ENCODE measurements around the gene BCL2L13. TPM values are rescaled to one million over a fixed set of nuclear protein-coding genes. Genes with fewer than 3 reads are reported as not detected.
"Not testable (repeated sequence)": the region's sequence is repeated elsewhere in the genome, so short reads cannot be mapped to it uniquely, and the experiment has no call there.

Gene BCL2L13
- total RNA-seq, 4 donors from 2014 or later, result 35.2 to 50.1 (median 38.3) TPM

DNA sequence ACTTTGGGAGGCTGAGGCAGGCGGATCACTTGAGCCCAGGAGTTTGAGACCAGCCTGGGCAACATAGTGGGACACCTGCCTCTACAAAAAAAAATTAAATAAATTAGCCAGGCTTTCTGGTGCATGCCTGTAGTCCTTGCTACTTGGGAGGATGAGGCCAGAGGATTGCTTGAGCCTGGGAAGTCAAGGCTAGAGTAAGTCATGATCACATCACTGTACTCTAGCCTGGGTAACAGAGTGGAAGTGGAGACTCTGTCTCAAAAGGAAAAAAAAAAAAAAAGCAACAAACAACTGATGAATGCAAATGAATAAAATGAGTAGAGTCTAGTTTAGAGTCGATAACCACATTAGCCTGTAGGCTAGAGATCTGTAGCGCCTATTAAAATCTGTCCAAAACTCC is 3.9 kb upstream of the BCL2L13 start:
- H3K36me3 ChIP-seq, result no peaks in the 10 kb centered on the region
- DNase-seq, result no peak
- no peak overlapping the region for H3K4me3 ChIP-seq
- no peaks in the 10 kb centered on the region for H3K9me3 ChIP-seq
- no peak for TF ChIP-seq POLR2A (IDR thresholded peaks at IDR 0.05)
- TF ChIP-seq, protein P1, sequence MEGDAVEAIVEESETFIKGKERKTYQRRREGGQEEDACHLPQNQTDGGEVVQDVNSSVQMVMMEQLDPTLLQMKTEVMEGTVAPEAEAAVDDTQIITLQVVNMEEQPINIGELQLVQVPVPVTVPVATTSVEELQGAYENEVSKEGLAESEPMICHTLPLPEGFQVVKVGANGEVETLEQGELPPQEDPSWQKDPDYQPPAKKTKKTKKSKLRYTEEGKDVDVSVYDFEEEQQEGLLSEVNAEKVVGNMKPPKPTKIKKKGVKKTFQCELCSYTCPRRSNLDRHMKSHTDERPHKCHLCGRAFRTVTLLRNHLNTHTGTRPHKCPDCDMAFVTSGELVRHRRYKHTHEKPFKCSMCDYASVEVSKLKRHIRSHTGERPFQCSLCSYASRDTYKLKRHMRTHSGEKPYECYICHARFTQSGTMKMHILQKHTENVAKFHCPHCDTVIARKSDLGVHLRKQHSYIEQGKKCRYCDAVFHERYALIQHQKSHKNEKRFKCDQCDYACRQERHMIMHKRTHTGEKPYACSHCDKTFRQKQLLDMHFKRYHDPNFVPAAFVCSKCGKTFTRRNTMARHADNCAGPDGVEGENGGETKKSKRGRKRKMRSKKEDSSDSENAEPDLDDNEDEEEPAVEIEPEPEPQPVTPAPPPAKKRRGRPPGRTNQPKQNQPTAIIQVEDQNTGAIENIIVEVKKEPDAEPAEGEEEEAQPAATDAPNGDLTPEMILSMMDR (IDR thresholded peaks at IDR 0.05), result no peak
- H3K27ac ChIP-seq, result no peak overlapping the region
- peaks cover 0 to 7% (median 1%) of the 10 kb centered on the region in 4 donors for H3K4me1 ChIP-seq
- no peaks in the 10 kb centered on the region for H3K27me3 ChIP-seq

DNA sequence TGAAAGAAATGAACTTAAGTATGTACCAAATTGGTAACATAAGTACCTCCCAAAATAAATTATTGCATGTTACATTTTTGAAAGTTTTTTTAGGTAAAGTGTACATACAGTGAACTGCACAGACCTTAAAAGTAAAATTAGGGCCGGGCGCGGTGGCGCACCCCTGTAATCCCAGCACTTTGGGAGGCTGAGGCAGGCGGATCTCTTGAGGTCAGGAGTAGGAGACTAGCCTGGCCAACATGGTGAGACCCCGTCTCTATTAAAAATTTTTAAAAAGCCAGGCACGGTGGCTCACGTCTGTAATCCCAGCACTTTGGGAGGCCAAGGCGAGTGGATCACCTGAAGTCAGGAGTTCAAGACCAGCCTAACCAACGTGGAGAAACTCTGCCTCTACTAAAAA is 1.7 kb upstream of the BCL2L13 start:
- not testable (repeated sequence) for H3K4me3 ChIP-seq, H3K27ac ChIP-seq, DNase-seq, H3K27me3 ChIP-seq, H3K36me3 ChIP-seq, H3K9me3 ChIP-seq
- peaks cover 0 to 16% (median 4%) of the 10 kb centered on the region in 4 donors for H3K4me1 ChIP-seq

DNA sequence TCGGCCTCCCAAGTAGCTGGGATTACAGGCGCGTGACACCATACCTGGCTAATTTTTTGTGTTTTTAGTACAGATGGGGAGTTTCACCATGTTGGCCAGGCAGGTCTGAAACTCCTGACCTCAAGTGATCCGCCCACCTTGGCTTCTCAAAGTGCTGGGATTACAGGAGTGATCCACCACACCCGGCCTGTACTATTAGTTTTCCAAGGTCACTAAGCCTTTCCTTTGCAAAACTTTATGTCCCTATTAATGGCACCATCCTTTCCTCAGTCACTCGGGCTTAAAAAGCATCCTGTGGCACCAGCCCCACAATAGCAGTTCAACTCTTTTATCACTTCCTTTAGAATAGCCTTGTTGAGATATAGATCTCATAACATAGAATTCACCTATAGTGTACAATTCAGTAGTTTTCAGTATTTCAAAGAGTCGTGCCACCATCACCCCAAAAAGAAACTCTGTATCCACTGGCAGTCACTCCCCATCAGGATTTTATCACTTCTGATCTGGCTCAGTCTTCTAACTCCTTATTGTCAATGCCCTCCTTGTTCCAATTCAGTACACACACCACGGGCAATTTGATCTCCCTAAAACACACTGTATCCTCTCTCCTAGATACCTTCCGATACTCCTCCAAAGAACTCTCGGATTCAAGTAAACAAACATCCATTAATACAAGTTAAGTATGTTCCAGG is 921 bp upstream of the BCL2L13 start:
- Histone ChIP-seq H3K4me3 (peak overlapping the region; percentile 61 to 96 (median 72)), H3K36me3 (no peaks in the 10 kb centered on the region), H3K27ac (peak overlapping the region; percentile 95 to 100 (median 96)), H3K4me1 (peaks cover 0 to 16% (median 4%) of the 10 kb centered on the region in 4 donors), H3K9me3 (no peaks in the 10 kb centered on the region), H3K27me3 (no peaks in the 10 kb centered on the region)
- DNase-seq, result no peak
- TF ChIP-seq, protein P1 (IDR thresholded peaks at IDR 0.05), result no peak
- TF ChIP-seq POLR2A (IDR thresholded peaks at IDR 0.05), result no peak

DNA sequence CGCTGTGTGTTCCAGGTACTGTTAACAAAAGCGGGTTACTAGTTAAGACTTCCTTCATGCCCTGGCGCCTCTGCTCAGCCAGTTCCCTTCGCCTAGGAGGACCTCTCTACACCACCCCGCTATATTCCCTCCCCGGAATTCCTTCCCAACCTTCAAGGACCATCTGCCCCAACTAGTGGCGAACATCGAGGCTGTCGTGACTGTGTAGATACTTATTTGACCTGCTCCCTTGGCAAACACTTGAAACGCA is 450 bp upstream of the BCL2L13 start:
- Histone ChIP-seq H3K27ac (peak overlapping the region; percentile 95 to 100 (median 96)), H3K9me3 (no peaks in the 10 kb centered on the region), H3K4me1 (peaks cover 0 to 16% (median 4%) of the 10 kb centered on the region in 4 donors), H3K4me3 (peak overlapping the region; percentile 61 to 96 (median 72)), H3K36me3 (no peaks in the 10 kb centered on the region), H3K27me3 (no peaks in the 10 kb centered on the region)
- TF ChIP-seq POLR2A (IDR thresholded peaks at IDR 0.05), result no peak
- TF ChIP-seq, protein P1 (IDR thresholded peaks at IDR 0.05), result peak in 1 of 6 experiments; percentile 18
- peak in 1 of 3 donors; percentile 40 for DNase-seq

DNA sequence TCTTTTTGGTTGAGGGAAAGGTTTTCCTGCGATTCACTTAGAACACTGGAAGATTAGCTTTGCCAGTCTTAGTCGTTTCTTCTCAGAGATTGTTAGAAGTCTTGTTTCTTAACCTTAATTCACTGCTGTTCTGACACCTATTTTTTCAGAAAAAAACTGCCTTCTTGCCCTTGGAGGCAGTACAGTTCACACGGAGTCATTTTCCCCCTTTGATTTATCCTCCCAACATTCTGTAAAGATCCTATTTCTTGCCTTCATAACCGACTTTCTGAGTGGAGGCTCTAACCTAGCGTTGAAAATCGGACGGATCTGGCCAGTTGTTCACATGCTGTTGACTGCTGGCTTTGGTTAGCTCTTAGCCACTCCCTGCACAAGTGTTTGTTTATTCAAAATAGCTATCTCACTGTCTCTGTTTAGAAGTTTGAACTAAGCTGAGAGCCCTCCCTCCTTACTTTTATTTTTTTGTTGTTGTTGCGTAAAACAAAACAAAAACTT is 737 bp downstream of the BCL2L13 start:
- H3K27me3 ChIP-seq, result no peaks in the 10 kb centered on the region
- H3K9me3 ChIP-seq, result no peaks in the 10 kb centered on the region
- peak overlapping the region; percentile 95 to 100 (median 96) for H3K27ac ChIP-seq
- DNase-seq, result peak in 1 of 3 donors; percentile 59
- peaks cover 0 to 13% (median 4%) of the 10 kb centered on the region in 4 donors for H3K4me1 ChIP-seq
- no peaks in the 10 kb centered on the region for H3K36me3 ChIP-seq
- peak overlapping the region; percentile 61 to 96 (median 72) for H3K4me3 ChIP-seq
- TF ChIP-seq, protein P1 (IDR thresholded peaks at IDR 0.05), result peak in 1 of 6 experiments; percentile 5
- peak; percentile 25 to 43 for TF ChIP-seq POLR2A (IDR thresholded peaks at IDR 0.05)

DNA sequence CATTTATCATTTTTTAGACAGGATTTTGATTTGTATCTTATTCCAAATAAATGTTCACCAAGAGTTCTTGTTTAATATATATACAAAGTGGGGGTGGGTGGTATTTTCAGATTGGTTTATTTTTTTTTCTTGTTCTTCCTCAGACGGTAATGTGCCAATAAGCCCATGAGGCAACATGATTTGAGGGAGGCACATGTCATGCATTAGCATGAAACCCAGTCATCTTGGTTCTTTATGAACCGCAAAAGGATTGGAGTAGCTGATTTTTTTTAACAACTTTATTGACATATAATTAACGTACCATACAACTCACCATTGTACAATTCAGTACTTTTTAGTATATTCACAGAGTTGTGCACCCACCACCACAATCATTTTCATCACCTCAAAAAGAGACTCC is 2.7 kb downstream of the BCL2L13 start:
- no peak for DNase-seq
- Histone ChIP-seq H3K27me3 (no peaks in the 10 kb centered on the region), H3K9me3 (no peaks in the 10 kb centered on the region), H3K4me1 (peaks cover 0 to 13% (median 4%) of the 10 kb centered on the region in 4 donors), H3K36me3 (no peaks in the 10 kb centered on the region), H3K27ac (no peak overlapping the region), H3K4me3 (no peak overlapping the region)
- TF ChIP-seq, protein P1 (IDR thresholded peaks at IDR 0.05), result no peak

DNA sequence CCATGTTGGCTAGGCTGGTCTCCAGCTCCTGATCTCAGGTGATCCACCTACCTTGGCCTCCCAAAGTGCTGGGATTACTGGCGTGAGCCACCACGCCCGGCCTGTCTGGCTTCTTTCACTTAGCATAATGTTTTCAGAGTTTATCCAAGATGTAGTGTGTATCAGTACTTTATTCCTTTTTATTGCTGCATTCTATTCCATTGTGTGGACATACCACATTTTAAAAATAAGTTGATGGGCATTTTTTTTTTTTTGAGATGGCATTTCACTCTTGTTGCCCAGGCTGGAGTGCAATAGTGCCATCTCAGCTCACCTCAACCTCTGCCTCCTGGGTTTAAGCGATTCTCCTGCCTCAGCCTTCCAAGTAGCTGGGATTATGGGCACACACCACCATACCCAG is 3.8 kb downstream of the BCL2L13 start:
- H3K27ac ChIP-seq, H3K9me3 ChIP-seq, H3K4me3 ChIP-seq, H3K27me3 ChIP-seq, H3K36me3 ChIP-seq, DNase-seq: not testable (repeated sequence)
- peaks cover 0 to 13% (median 4%) of the 10 kb centered on the region in 4 donors for H3K4me1 ChIP-seq
